HL-60/S4 treated with phorbol 12-myristate 13-acetate at 8.2 ng/mL for 4 days and 3 days (cell line): ENCODE measurements around the gene CNP.

Source experiments
- in situ Hi-C: fragments of 300-500 bp; cut with MboI; formaldehyde crosslinking; loops from 2 replicates; pipeline ENCODE4 v1.15.0; 2022; ENCODE audit warnings: low sequenced_read_pairs

CNP gene

DNA sequence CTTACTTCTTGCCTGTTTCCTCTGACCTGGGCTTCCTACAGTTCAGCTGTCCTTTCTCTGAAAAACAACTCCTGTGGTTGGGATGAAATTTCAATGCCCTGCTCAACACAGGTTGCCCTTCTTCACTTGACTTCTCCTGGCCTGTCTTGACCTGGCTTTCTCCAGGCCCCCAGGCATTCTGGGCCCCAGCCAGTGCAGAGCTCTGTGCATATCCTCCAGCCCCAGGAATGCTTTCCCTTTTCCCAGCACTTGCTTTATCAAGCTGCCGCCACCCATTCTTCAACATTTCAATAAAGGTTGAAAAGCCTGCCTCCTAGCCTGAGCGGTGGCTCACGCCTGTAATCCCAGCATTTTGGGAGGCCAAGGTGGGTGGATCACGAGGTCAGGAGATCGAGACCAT is 25.4 kb upstream of the CNP start:
- in situ Hi-C loops: no loop called here

DNA sequence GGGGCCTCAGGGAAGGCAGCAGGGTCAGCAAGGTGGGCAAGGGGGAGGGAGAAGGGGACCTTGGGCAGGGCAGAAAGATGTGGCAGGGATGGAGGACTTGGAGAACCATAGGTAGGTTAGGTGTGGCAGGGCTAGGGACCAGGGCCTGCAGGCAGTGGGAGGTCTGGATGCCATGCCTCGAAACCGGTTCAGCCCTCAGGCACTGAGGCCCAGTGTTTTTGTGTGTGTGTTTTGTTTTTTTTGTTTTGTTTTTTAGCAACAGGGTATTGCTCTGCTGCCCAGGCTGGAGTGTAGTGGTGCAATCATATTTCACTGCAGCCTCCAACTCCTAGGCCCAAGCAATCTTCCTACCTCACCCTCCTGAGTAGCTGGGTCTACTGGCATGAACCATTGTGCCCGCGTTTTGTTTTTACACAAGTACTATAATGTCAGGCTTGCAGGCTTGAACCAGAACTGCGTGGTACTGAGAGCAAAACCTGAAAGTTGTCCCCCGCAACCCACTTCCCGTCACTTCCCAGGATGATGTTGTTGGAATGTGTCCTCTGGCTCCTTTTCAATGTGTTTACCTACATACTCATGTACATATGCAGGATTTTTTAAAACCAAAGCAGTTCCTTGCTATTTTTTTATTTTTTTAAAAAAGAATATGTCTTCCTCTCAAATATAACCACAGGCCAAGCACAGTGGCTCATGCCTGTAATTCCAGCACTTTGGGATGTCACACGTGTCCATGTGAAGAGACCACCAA is 23.8 kb upstream of the CNP start:
- in situ Hi-C loops: no loop called here

DNA sequence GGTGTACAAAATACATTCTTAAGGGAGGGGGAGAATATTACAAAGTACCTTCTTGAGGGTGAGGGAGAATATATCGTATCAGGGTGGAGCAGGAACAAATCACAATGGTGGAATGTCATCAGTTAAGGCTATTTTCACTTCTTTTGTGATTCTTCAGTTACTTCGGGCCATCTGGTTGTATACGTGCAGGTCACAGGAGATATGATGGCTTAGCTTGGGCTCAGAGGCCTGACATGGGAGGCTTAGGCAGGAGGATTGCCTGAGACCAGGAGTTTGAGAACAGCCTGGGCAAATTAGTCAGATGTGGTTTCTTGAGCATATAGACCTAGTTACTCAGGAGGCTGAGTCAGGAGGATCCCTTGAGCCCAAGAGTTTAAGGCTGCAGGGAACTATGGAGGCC is 23.1 kb upstream of the CNP start:
- in situ Hi-C loops: no loop called here

DNA sequence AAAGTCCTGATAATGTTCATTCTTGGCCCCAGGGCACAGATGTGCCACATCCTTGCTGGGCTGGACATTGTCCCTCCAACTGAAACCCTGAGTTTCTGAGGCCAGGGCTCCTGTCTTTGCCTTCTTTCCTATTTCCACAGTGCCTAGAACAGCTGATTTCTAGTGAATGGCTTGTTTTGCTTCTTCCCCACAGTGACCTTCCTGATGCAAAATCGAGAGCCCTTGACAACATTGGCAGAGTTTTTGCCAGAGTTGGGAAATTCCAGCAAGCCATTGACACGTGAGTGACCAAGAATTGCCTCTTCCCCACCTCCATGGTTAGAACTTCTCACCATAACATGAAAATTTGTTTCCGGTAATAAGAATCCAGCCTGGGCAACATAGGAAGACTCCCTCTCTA is 21.7 kb upstream of the CNP start:
- in situ Hi-C loops: no loop called here

DNA sequence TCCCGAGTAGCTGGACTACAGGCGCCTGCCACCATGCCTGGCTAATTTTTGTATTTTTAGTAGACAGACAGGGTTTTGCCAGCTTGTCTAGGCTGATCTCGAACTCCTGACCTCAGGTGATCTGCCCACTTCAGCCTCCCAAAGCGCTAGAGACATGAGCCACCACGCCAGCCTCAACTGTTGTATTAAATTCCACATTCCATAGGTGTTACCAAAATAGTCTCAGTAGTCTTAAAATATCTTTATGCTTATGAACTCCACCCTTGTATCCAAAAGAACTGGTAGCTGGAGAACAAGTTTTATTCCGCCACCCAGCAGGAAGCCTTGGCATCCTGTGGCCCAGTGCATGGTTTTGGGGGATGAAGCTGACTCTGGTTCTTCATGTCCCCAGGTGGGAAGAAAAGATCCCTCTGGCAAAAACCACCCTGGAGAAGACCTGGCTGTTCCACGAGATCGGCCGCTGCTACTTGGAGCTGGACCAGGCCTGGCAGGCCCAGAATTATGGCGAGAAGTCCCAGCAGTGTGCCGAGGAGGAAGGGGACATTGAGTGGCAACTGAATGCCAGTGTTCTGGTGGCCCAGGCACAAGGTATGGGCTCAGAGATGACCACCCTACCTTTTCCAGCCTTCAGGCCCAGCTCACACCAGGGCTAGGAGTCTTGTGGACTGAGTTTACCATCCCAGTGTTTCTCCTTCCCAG is 17.7 kb upstream of the CNP start:
- in situ Hi-C loops: no loop called here

DNA sequence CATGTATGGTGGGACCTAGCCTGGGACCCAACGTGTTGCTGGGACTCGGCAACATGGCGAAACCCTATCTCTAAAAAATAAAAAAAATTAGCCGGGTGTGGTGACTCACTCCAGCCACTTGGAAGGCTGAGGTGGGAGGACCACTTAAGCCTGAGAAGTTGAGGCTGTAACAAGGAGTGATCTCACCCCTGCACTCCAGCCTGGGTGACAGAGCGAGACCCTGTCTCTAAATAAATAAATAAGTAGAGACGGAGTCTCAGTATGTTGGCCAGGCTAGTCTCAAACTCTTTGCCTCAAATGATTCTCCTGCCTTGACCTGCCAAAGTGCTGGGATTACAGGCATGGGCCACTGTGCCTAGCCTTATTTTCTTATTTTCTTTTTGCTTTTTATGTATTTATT is 10.1 kb upstream of the CNP start:
- in situ Hi-C loops: no loop called here

DNA sequence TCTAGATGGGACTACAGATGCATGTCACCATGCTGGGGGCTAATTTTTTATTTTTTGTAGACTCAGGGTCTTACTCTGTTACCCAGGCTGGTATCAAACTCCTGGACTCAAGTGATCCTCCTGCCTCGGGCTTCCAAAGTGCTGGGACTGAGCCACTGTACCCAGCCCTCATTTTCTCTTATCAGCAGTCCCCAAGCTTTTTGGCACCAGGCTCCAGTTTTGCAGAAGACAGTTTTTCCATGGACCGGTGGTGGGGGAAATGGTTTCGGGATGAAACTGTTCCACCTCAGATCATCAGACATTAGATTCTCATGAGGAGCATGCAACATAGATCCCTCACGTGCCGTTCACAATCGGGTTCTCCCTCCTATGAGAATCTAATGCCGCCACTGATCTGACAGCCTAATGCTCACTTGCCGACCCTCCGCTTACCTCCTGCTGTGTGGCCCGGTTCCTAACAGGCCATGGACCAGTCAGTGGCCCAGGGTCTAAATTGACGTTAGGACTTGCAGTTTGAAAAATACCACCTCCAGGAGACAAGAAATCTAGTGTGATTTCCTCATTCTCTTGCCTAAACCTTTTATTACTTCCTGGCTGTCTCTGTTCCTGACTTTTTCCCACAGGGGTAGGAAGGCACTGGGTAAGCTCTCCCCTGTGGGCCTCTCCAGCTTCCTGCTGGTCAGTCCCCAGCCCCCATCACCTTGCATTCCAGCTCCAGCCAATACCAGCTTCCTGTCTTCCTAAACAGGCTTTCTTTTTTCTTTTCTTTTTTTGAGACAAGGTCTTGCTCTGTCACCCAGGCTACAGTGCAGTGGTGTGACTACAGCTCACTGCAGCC is 9.3 kb upstream of the CNP start:
- in situ Hi-C loops: no loop called here

DNA sequence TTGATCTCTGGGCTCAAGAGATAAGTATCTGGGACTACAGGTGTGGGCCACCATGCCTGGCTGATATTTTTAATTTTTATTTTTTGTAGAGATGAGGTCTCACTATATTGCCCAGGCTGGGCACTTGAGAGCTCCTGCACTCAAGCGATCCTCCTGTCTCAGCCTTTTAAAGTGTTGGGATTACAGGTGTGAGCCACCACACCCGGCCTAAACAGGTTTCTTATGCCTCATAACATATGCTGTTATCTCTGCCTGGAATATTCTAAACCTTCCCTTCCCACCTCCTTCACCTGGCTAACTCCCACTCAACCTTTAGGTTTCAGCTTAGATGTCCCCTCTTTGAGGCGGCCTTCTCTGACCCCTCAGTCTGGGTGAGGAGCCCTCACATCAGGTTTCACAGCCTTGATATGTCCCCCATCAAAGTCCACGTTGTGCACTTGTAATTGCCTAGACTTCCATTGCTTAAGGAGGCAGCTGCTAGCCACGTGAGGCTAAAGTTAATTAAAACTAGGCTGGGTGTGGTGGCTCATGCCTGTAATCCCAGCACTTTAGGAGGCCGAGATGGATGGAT is 8.6 kb upstream of the CNP start:
- in situ Hi-C loops: no loop called here

DNA sequence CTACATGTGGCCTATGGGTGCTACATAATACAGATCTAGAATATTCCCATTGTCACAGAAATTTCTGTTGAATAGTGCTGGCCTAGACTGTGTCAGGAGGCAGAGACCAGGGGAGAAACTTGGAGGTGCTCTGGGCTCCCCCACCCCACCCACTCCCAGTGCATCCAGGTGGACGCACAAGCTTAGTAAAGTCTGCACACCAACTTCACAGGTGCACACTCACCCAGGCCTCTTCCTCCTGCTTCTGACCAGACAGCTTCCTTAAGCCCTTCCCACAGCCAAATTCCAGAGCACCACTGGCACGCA is 7.6 kb upstream of the CNP start:
- in situ Hi-C loops: no loop called here

DNA sequence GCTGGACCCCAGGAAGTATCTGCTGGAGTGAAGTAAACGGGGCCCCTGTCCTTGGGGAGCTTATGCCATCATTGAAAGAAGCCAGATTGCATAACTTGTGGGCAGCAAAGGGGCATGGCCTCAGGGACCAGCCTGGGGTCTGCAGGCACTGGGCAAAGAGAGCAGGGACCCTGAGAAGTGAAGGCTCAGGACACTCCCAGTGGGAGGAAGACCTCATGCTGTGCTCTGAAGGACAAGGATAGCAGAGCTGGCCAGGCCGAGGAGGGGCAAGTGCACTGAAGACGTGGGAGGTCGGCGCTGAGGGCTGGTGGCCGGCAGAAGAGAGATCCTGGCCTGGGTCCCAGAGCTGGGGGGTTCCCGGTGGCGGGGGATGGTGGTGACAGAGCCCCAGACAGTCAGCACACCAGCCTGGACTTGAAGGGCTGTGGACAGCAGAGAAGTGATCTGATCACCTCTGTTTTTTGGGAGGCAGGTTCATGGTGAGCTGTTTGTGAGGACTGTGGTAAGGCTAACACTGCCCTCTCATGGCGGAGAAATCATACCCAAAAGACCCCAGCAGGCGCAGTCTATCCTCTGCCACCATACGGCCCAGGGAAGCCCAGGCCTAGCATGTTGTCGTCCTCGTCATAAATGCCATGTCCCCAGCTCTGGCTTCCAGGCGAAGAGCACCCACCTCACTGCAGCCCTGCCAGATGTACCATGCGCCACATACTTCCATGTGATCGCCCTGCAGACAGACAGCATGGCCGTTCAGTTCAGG is 7.1 kb upstream of the CNP start:
- in situ Hi-C loops: loop anchor here (10.0 kb wide), 1 partner anchor 155 kb away; the partner anchor contains the start of gene DHX58

DNA sequence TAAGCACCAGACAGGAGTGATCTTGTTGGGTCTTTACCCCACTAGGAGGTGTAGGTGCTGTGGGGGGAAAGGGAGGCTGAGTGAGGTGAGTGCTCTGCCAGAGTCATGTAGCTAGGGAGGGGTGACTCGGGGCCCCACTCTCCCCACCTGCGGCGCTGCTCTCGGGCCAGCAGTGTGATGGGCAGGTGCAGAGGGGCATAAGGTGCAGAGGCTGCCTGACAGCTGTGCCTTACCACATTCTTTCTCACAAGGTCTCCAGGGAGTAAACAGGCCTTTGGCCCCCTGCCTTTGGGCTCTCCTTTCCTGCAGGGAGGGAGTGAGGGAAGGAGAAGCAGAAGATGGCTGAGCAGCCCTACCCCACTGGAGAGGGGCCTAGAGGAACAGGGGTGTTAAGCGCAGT is 4.5 kb upstream of the CNP start:
- in situ Hi-C loops: loop anchor here (10.0 kb wide), 1 partner anchor 153 kb away; the partner anchor contains the start of gene DHX58

DNA sequence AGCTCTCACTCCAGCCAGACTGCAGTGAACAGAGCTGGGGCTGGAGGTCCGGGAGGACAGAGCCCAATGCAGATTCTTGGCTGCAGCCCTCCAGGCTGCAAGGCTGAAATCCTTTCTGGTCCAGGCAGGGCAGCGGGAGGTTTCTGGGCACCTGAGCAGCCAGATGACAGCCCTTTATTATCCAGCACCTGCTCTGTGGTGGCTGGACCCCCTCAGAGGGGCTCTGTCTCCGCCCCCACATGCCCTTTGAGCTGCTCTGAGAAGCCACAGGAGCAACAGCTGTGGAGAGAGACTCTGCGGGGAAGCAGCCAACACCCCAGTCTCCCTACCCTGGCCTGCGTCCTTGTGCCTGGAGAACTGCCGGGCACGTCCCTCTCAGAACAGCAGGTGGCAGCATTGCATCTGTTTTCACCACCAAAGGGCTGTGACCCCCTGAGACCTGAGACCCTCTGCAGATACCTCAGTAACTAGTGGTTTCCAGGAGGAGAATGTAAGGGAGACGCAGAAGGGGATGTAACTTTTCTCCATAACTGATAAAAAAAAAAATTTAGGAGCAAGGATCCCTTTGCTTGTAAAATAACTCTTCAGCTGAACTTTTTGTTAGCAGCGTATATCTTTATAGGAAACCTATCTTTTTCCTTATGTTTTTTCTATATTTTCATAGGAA is 3.7 kb upstream of the CNP start:
- in situ Hi-C loops: loop anchor here (10.0 kb wide), 1 partner anchor 152 kb away; the partner anchor contains the start of gene DHX58

DNA sequence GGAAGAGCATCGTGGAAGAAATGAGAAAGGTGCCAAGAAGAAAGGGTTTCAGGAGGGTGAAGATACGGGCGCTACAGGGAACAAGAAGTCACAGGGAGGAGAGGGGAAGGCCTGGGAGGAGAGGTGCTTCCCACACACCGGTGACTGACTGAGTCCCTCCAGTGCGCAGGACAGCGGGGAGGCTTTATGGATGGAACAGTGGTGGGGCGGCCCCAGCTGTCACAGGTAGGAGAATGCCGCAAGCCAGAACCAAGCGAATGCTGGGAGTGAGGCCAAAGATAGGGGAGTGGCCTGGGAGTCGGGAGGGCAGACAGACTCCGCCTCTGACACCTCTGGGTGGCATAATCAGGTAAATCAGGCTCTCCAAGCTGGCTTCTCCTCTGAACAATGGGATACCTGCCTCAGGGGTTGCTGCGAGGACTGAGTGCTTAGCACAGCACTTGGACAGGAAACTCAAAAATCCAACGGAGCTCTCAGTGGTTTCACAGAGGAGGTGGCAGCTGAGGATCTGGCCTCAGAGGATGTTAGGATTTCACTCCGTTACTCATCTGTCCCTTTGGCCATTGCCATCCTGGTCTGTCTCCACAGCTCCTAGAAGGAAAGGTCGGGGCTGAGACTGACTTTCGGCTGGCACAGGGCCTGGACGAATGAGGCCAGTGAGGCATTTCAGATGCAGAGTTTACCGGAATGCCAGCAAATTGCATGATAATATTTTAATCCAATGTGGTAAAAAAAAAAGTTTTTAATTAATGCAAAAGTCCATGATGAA is 717 bp upstream of the CNP start:
- in situ Hi-C loops: loop anchor here (10.0 kb wide), 1 partner anchor 149 kb away; the partner anchor contains the start of gene DHX58

DNA sequence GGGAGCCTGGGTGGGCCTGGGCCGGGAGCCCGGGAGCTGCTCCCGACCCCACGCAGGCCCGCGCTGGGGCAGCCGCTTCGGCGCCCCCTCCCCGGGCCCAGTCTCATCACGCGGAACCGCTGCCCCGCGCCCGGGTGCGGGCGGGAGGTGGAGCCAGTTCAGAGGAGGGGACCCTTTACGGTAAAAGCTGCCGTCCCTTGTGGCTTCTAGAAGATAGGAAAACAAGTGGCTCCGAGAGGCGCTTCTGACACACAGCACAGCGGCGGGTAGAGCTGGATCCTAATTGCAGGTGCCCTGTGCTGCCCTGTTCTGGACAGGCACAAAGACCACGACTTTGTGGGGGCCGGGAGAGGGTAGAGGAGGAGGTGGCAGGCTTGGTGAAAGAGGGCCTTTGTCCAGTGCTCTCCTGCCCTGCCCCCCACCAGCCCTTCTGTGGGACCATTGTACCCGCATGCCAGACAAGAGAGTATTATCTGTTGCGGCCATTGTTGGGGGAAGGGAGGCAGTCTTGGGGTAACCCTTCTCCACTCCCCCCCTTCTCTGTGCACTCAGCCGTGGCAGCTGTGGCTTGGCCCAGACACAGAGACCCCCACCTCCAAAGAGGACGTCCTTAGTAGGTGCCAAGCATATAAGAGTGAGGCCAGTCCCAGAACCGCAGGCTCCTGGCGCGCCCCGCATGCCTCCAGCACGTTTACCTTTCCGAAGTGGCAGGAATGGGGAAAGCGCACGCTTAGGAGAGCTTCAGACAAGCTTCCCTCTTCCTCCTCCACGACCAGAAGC is 736 bp downstream of the CNP start:
- in situ Hi-C loops: loop anchor here (10.0 kb wide), 1 partner anchor 147 kb away; the partner anchor contains the start of gene DHX58

DNA sequence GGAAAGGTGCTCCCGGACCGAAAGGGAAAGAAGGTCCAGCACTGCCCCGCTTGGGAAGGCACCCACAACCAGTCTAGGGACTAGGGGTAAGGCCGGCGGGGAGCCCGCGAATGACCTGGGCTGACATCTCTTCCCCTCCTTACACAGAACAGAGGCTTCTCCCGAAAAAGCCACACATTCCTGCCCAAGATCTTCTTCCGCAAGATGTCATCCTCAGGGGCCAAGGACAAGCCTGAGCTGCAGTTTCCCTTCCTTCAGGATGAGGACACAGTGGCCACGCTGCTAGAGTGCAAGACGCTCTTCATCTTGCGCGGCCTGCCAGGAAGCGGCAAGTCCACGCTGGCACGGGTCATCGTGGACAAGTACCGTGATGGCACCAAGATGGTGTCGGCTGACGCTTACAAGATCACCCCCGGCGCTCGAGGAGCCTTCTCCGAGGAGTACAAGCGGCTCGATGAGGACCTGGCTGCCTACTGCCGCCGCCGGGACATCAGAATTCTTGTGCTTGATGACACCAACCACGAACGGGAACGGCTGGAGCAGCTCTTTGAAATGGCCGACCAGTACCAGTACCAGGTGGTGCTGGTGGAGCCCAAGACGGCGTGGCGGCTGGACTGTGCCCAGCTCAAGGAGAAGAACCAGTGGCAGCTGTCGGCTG is 1.5 kb downstream of the CNP start:
- in situ Hi-C loops: loop anchor here (10.0 kb wide), 1 partner anchor 147 kb away; the partner anchor contains the start of gene DHX58

DNA sequence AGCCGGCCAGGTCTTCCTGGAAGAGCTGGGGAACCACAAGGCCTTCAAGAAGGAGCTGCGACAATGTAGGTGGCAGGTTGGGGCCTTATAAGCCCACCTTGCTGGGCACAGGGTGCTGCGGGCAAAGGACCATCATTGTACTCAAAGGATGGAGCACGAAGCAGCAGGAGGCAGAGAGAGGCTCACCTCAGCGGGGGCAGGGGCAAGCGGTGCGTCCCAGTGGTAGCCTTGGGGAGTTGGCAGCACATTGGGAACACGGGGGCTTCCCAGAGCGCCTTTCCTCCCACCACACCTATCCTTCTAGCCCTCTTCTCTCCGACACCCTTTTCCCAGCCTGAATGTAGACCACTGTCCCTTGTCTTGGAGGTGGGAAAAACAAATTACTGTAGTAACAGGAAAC is 2.1 kb downstream of the CNP start:
- in situ Hi-C loops: loop anchor here (10.0 kb wide), 1 partner anchor 146 kb away; the partner anchor contains the start of gene DHX58

DNA sequence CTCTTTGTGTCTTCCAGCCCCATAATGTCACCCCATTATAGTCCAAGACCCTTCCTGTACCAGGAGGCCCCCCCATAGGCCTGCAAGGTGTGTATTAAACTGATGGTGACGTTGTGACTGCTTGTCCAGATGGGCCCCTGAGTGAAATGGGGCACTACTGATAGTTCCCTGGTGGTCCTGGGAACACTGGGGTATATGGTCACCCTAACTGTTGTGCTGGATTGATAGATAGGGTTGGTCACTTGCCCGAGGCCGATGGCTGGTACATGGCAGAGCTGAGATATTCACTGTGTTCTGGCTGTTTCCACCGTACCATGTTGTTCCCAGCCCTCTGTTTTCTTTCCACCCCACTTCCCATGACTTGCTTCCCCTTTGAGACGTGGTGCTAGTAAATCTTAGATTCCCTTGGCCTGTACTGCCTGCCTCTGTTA is 4.3 kb downstream of the CNP start:
- in situ Hi-C loops: no loop called here
